Liver (tissue), 9 donors: ENCODE results near the gene LYZL1. TPM values are rescaled to one million over a fixed set of nuclear protein-coding genes. Genes with fewer than 3 reads are reported as not detected.

Source experiments
- DNase-seq: peaks from one replicate; pipeline ENCODE4 v3.0.0-alpha.2; 2017; ENCODE audit warnings: low spot score
- H3K27ac ChIP-seq, 2 donors: one replicate each; pipeline ENCODE4 v1.7.0; 2013; ENCODE audit warnings: inconsistent platforms in 2 of 2, low read length in 2 of 2, control low read depth in 1 of 2, low read depth in 1 of 2, mild to moderate bottlenecking in 1 of 2
- H3K27me3 ChIP-seq, 4 donors: one replicate each; pipeline versions ENCODE4 v1.6.1 to v1.7.0; 2013; ENCODE audit warnings: low read length in 3 of 4, inconsistent platforms in 1 of 4, mild to moderate bottlenecking in 1 of 4, moderate library complexity in 1 of 4; ENCODE audit not compliant: control insufficient read depth in 4 of 4, insufficient read depth in 4 of 4
- H3K36me3 ChIP-seq, 4 donors: one replicate each; pipeline versions ENCODE4 v1.6.1 to v1.7.0; 2013; ENCODE audit warnings: low read length in 3 of 4, mild to moderate bottlenecking in 3 of 4, low read depth in 1 of 4, moderate library complexity in 1 of 4; ENCODE audit not compliant: control insufficient read depth in 4 of 4, insufficient read depth in 3 of 4
- H3K4me1 ChIP-seq, 4 donors: one replicate each; pipeline versions ENCODE4 v1.6.1 to v1.7.0; 2013; ENCODE audit warnings: low read length in 3 of 4, mild to moderate bottlenecking in 3 of 4, moderate library complexity in 1 of 4; ENCODE audit not compliant: control insufficient read depth in 4 of 4, insufficient read depth in 4 of 4
- H3K4me3 ChIP-seq, 3 donors: one replicate each; pipeline versions ENCODE4 v1.6.1 to v1.7.0; 2013; ENCODE audit warnings: low read length in 3 of 3, control low read depth in 1 of 3, low read depth in 1 of 3, mild to moderate bottlenecking in 1 of 3
- H3K9ac ChIP-seq, 2 donors: one replicate each; pipeline ENCODE4 v1.7.0; 2013; ENCODE audit warnings: low read length in 2 of 2, mild to moderate bottlenecking in 2 of 2, moderate library complexity in 2 of 2, control low read depth in 1 of 2, low read depth in 1 of 2
- H3K9me3 ChIP-seq, 4 donors: one replicate each; pipeline versions ENCODE4 v1.6.1 to v1.7.0; 2013; ENCODE audit warnings: low read length in 3 of 4; ENCODE audit not compliant: control insufficient read depth in 4 of 4
- CTCF ChIP-seq: fragments of 150-350 bp; IDR thresholded peaks from 2 replicates; pipeline ENCODE4 v1.5.1; 2017; ENCODE audit warnings: improper control_type of control experiment, low read depth, low read length; ENCODE audit not compliant: missing input control
- FOXA1 ChIP-seq: IDR thresholded peaks from 2 replicates; pipeline ENCODE4 v1.6.1; 2016; ENCODE audit warnings: antibody characterized with exemption
- FOXA2 ChIP-seq: IDR thresholded peaks from 2 replicates; pipeline ENCODE4 v1.6.1; 2016; ENCODE audit warnings: antibody characterized with exemption
- GABPA ChIP-seq, 2 donors: IDR thresholded peaks in 1 of 2; conservative IDR thresholded peaks in 1 of 2; 2 replicates each; pipeline ENCODE4 v1.6.1; 2016; ENCODE audit warnings: antibody characterized with exemption in 2 of 2, mild to moderate bottlenecking in 1 of 2, moderate library complexity in 1 of 2
- HNF4A ChIP-seq, 2 donors: conservative IDR thresholded peaks; 2 replicates each; pipeline ENCODE4 v1.6.1; 2016; ENCODE audit warnings: antibody characterized with exemption in 2 of 2, mild to moderate bottlenecking in 2 of 2
- JUND ChIP-seq, 2 donors: IDR thresholded peaks; 2 replicates each; pipeline ENCODE4 v1.6.1; 2016; ENCODE audit warnings: antibody characterized with exemption in 2 of 2
- MAX ChIP-seq: IDR thresholded peaks from 2 replicates; pipeline ENCODE4 v1.6.1; 2016; ENCODE audit warnings: antibody characterized with exemption
- NR2F2 ChIP-seq: IDR thresholded peaks from 2 replicates; pipeline ENCODE4 v1.6.1; 2016; ENCODE audit warnings: antibody characterized with exemption
- RAD21 ChIP-seq, 2 donors: IDR thresholded peaks; 2 replicates each; pipeline ENCODE4 v1.6.1; 2016; ENCODE audit warnings: antibody characterized with exemption in 2 of 2, mild to moderate bottlenecking in 2 of 2
- REST ChIP-seq: IDR thresholded peaks from 2 replicates; pipeline ENCODE4 v1.6.1; 2016; ENCODE audit warnings: antibody characterized with exemption, mild to moderate bottlenecking
- RXRA ChIP-seq, 2 donors: IDR thresholded peaks; 2 replicates each; pipeline ENCODE4 v1.6.1; 2017 to 2018; ENCODE audit warnings: antibody characterized with exemption in 2 of 2, mild to moderate bottlenecking in 1 of 2
- SP1 ChIP-seq: IDR thresholded peaks from 2 replicates; pipeline ENCODE4 v1.6.1; 2018; ENCODE audit warnings: antibody characterized with exemption, mild to moderate bottlenecking
- TAF1 ChIP-seq: conservative IDR thresholded peaks from 2 replicates; pipeline ENCODE4 v1.6.1; 2016; ENCODE audit warnings: antibody characterized with exemption, mild to moderate bottlenecking
- WGBS: extraction: QIAGEN DNeasy Blood & Tissue Kit; methylation state at CpG from one replicate; pipeline ENCODE4 v1.1.7; 2013; 5-methylcytosine and 5-hydroxymethylcytosine counted together
- polyA plus RNA-seq, 2 donors: library from polyadenylated mRNA; stranded (reverse) in 1 of 2; unstranded in 1 of 2; fragments of 200-250 nt in 1 of 2; fragments of >200 nt in 1 of 2; fragmentation: Nextera tagmentation in 1 of 2; extraction: Ambion mirVana in 1 of 2; gene quantifications; one replicate each; pipeline versions ENCODE4 v1.2.1 to v1.2.3, GENCODE V29; 2013 to 2015
- total RNA-seq, 2 donors: library from RNA; depleted of rRNA; stranded (reverse); fragments of >200 nt; gene quantifications; one replicate each; pipeline ENCODE4 v1.2.3, GENCODE V29; 2014
- donor health status: healthy.
- donor health status: healthy.
- donor health status: healthy.
- donor health status: healthy.
- donor health status: healthy.

Gene LYZL1
- total and polyA plus RNA-seq, 4 donors: not detected

- 93% methylated on average over 4 of the region's 4 CpGs for WGBS
- Histone ChIP-seq H3K9me3 (no peaks in the 10 kb centered on the region), H3K9ac (no peak overlapping the region), H3K4me1 (peaks cover 0 to 6% (median 1%) of the 10 kb centered on the region in 4 donors), H3K27me3 (no peaks in the 10 kb centered on the region), H3K27ac (no peak overlapping the region), H3K4me3 (no peak overlapping the region), H3K36me3 (no peaks in the 10 kb centered on the region)
- TF ChIP-seq NR2F2: no peak
- no peak for TF ChIP-seq CTCF
- TF ChIP-seq FOXA1: no peak
- no peak for TF ChIP-seq RXRA (IDR thresholded peaks at IDR 0.05)
- no peak for TF ChIP-seq FOXA2
- no peak for TF ChIP-seq SP1
- no peak for TF ChIP-seq RAD21 (IDR thresholded peaks at IDR 0.05)
- TF ChIP-seq TAF1: no peak
- no peak for TF ChIP-seq GABPA (IDR thresholded peaks at IDR 0.05 in 1 of 2, conservative IDR thresholded peaks at IDR 0.05 in 1 of 2)
- no peak for TF ChIP-seq REST
- no peak for TF ChIP-seq MAX
- DNase-seq: no peak
Measured at GRCh38 chr10:29277296-29277695, 11.6 kb upstream of the LYZL1 start.

- Histone ChIP-seq H3K27ac (no peak overlapping the region), H3K4me3 (peak overlapping the region in 1 of 3 donors; percentile 27), H3K36me3 (no peaks in the 10 kb centered on the region), H3K4me1 (peaks cover 0 to 6% (median 1%) of the 10 kb centered on the region in 4 donors), H3K9me3 (no peaks in the 10 kb centered on the region), H3K9ac (peak overlapping the region in 1 of 2 donors; percentile 12), H3K27me3 (no peaks in the 10 kb centered on the region)
- TF ChIP-seq HNF4A (conservative IDR thresholded peaks at IDR 0.05) (peak in 1 of 2 donors; percentile 15), JUND (IDR thresholded peaks at IDR 0.05) (peak in 1 of 2 donors; percentile 17), RXRA (IDR thresholded peaks at IDR 0.05) (no peak)
- no peak for DNase-seq
- WGBS: 50% methylated on average over 12 of the region's 12 CpGs
Measured at GRCh38 chr10:29279779-29280487, 8.9 kb upstream of the LYZL1 start.
